PC-3 (cell line): ENCODE measurements around the gene PDPK1.

ENCODE experiments used
- CTCF ChIP-seq: fragments of 300-600 bp; sonication (generic); conservative IDR thresholded peaks from 2 replicates; pipeline ENCODE4 v1.5.1; 2017; ENCODE audit warnings: antibody characterized with exemption, low read depth, mild to moderate bottlenecking, low read length
- EZH2 ChIP-seq: fragments of 300-600 bp; sonication (generic); IDR thresholded peaks from one replicate; pipeline ENCODE4 v1.6.1; 2017; ENCODE audit warnings: antibody characterized with exemption, mild to moderate bottlenecking, low read length; ENCODE audit not compliant: unreplicated experiment
- EZH2phosphoT487 ChIP-seq: fragments of 300-600 bp; sonication (generic); IDR thresholded peaks from 2 replicates; pipeline ENCODE4 v1.6.1; 2018; ENCODE audit warnings: mild to moderate bottlenecking, antibody characterized with exemption, low read length, borderline replicate concordance

- TF ChIP-seq CTCF, result no peak
- TF ChIP-seq EZH2, result no peak
- TF ChIP-seq EZH2phosphoT487, result no peak
Observed at GRCh38 chr16:2527784-2528100, 10.1 kb upstream of the PDPK1 start.
